Osteoblast (primary cell): Measurements from ENCODE around the gene PCDHGA8. TPM values are rescaled to one million over a fixed set of nuclear protein-coding genes. Genes with fewer than 3 reads are reported as not detected.
A peak's percentile ranks its signal among the peaks of the same experiment; 100 is the strongest.

Experiments
- DNase-seq: peaks from one replicate; pipeline ENCODE4 v3.0.0; 2011; ENCODE audit warnings: low spot score, mixed read lengths; ENCODE audit not compliant: insufficient read length; ENCODE audit errors: missing footprints
- H2AFZ ChIP-seq: 2 replicates; pipeline ENCODE4 v1.6.0; 2011; ENCODE audit warnings: mild to moderate bottlenecking, low read length
- H3K27ac ChIP-seq: 2 replicates; pipeline ENCODE4 v1.5.1; 2011; ENCODE audit warnings: mild to moderate bottlenecking, low read depth, low read length, moderate library complexity
- H3K27me3 ChIP-seq: 2 replicates; pipeline ENCODE4 v1.6.0; 2012; ENCODE audit warnings: mild to moderate bottlenecking, control low read depth, inconsistent platforms, low read length, moderate library complexity; ENCODE audit not compliant: insufficient read depth
- H3K36me3 ChIP-seq: 2 replicates; pipeline ENCODE4 v1.5.1; 2011; ENCODE audit warnings: mild to moderate bottlenecking, low read length, control low read depth, moderate library complexity; ENCODE audit not compliant: insufficient read depth
- H3K4me1 ChIP-seq: 2 replicates; pipeline ENCODE4 v1.5.1; 2011; ENCODE audit warnings: mild to moderate bottlenecking, low read length, control low read depth, moderate library complexity; ENCODE audit not compliant: insufficient read depth
- H3K4me2 ChIP-seq: 2 replicates; pipeline ENCODE4 v1.6.0; 2011; ENCODE audit warnings: mild to moderate bottlenecking, low read length; ENCODE audit not compliant: insufficient read depth
- H3K4me3 ChIP-seq: fragments of 200-600 bp; sonication (generic); 3 replicates; pipeline ENCODE4 v1.5.1; 2012; ENCODE audit warnings: mild to moderate bottlenecking, low read length, inconsistent platforms; ENCODE audit not compliant: insufficient read depth
- H3K79me2 ChIP-seq: 2 replicates; pipeline ENCODE4 v1.6.0; 2012; ENCODE audit warnings: mild to moderate bottlenecking, low read length, control low read depth, inconsistent platforms; ENCODE audit not compliant: insufficient read depth
- H3K9me3 ChIP-seq: 2 replicates; pipeline ENCODE4 v1.5.1; 2011; ENCODE audit warnings: low read depth, low read length, control low read depth
- H4K20me1 ChIP-seq: 2 replicates; pipeline ENCODE4 v1.6.0; 2012; ENCODE audit warnings: mild to moderate bottlenecking, low read length, control low read depth; ENCODE audit not compliant: insufficient read depth
- total RNA-seq: library from RNA; depleted of rRNA; stranded (reverse); fragments of >200 nt; gene quantifications from 2 replicates; pipeline ENCODE4 v1.2.3, GENCODE V29; 2012
- TF ChIP-seq, protein P1 (sequence below): IDR thresholded peaks from 2 replicates; pipeline ENCODE4 v1.5.1; 2011; ENCODE audit warnings: mild to moderate bottlenecking, low read depth, low read length, moderate library complexity; ENCODE audit errors: extremely low read depth

Gene PCDHGA8
- total RNA-seq: 3.5 and 3.6 TPM in 2 replicates

DNA sequence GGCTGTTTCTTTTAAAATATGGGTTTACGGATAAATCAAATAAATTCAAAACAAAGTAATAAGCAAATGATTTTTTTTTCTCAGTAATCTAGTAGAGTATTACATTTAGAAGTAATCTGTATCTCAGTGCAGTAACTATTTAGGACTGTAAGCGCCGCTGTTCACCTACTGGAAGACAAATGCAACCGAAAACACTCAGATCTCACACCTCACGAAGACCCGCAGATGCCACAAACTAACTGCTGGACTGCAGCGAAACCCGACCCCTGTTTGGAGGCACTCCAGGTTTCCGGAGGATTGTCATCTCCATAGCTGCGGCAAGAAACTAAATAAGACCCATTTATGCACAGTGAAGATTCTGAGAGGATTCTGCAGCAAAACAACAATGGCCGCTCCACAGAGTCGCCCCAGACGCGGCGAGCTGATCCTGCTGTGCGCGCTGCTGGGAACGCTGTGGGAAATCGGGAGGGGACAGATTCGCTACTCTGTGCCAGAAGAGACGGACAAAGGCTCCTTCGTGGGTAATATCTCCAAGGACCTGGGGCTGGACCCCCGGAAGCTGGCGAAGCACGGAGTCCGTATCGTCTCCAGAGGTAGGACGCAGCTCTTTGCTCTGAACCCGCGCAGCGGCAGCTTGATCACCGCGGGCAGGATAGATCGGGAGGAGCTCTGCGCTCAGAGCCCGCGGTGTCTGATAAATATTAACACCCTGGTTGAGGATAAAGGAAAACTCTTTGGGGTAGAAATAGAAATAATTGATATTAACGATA is at the start of gene PCDHGA8:
Gene PCDHGA8 (plus strand): TSS at position 205 of the 770 bp plus-strand sequence. CDS start 181 bp downstream, at position 386.
- Histone ChIP-seq H3K27ac (no peak within 1 kb of the TSS), H4K20me1 (no peaks in the 10 kb centered on the region), H3K4me2 (no peak within 1 kb of the TSS), H3K36me3 (peaks cover 4% of the 10 kb centered on the region), H3K79me2 (no peaks in the 10 kb centered on the region), H3K4me1 (no peaks in the 10 kb centered on the region), H2AFZ (no peak within 1 kb of the TSS), H3K27me3 (no peaks in the 10 kb centered on the region), H3K4me3 (peak within 1 kb of the TSS; percentile 2), H3K9me3 (peaks cover 22% of the 10 kb centered on the region)
- DNase-seq: no peak
- TF ChIP-seq, protein P1, sequence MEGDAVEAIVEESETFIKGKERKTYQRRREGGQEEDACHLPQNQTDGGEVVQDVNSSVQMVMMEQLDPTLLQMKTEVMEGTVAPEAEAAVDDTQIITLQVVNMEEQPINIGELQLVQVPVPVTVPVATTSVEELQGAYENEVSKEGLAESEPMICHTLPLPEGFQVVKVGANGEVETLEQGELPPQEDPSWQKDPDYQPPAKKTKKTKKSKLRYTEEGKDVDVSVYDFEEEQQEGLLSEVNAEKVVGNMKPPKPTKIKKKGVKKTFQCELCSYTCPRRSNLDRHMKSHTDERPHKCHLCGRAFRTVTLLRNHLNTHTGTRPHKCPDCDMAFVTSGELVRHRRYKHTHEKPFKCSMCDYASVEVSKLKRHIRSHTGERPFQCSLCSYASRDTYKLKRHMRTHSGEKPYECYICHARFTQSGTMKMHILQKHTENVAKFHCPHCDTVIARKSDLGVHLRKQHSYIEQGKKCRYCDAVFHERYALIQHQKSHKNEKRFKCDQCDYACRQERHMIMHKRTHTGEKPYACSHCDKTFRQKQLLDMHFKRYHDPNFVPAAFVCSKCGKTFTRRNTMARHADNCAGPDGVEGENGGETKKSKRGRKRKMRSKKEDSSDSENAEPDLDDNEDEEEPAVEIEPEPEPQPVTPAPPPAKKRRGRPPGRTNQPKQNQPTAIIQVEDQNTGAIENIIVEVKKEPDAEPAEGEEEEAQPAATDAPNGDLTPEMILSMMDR: peak; percentile 28

DNA sequence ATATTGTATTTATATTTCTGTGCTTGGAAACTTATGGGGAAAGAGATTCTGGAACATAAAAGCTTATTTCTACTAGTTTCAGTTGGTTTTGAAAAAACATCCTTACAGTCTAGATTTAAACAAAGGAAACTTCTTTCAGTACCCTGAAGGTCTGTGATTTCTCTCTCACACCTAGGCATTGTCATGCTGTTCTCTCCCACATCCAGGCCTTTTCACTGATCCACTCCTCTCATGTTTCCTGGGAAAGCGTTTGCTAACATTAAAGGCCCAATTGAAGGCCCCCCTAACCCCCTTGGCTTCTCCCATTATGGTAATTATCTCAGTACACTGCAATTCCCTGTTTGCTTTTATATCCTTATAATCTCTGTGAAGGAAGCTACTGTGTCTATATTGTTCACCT is 49.7 kb upstream of the PCDHGA8 start:
- H3K4me3 ChIP-seq: no peak overlapping the region
- no peak overlapping the region for H3K27ac ChIP-seq
- H2AFZ ChIP-seq: no peak overlapping the region
- no peaks in the 10 kb centered on the region for H3K79me2 ChIP-seq
- no peaks in the 10 kb centered on the region for H4K20me1 ChIP-seq
- no peaks in the 10 kb centered on the region for H3K4me1 ChIP-seq
- no peaks in the 10 kb centered on the region for H3K36me3 ChIP-seq
- no peak overlapping the region for H3K4me2 ChIP-seq
- peaks cover 2% of the 10 kb centered on the region for H3K9me3 ChIP-seq
- TF ChIP-seq, protein P1: no peak
- DNase-seq: no peak
- peaks cover 16% of the 10 kb centered on the region for H3K27me3 ChIP-seq

DNA sequence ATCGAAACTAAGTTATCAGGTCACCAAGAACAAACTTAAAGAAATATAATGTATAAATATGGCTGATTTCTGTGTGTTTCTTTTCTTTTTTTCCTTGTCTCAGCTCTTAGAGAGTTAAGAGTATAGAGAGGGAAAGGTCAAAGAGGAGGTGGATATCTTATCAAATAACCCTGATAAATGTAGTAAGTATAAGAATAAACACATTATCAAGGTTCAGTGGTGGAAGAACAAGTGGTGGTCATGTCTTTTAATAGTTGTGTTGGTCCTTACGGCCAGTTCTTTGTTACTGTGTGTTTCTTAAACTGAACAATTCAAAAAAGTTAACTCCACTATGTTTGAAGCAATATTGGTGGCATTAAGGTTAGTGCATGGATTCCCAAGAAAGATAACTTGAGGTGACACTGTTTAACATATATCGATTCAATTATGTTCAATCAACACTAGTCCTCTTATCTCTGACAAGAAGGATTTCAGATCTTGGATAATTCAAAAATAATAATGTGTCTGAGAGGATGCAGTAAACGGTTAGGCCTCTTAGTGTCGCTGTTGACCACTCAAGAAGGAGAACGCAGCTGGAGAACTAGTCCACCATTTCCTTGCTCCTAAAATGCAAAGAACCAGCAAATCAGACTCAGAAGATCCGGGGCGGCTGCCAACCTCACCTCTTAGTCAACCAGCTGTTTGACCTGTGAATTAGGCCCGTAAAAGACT is 49.0 kb upstream of the PCDHGA8 start, which contains the start of gene PCDHGA3:
Gene PCDHGA3 (plus strand): TSS at position 588 of the 711 bp plus-strand sequence. CDS start 205 bp downstream, outside the sequence.
- Histone ChIP-seq H3K27me3 (peaks cover 16% of the 10 kb centered on the region), H3K4me2 (peak within 1 kb of the TSS; percentile 65), H4K20me1 (no peaks in the 10 kb centered on the region), H3K9me3 (peaks cover 2% of the 10 kb centered on the region), H2AFZ (peak within 1 kb of the TSS; percentile 87), H3K36me3 (no peaks in the 10 kb centered on the region), H3K4me1 (no peaks in the 10 kb centered on the region), H3K4me3 (peak within 1 kb of the TSS; percentile 70), H3K27ac (no peak within 1 kb of the TSS), H3K79me2 (no peaks in the 10 kb centered on the region)
- TF ChIP-seq, protein P1: peak; percentile 60
- peak; percentile 92 for DNase-seq
